ENCODE results near the gene PBRM1. TPM values are rescaled to one million over a fixed set of nuclear protein-coding genes. Genes with fewer than 3 reads are reported as not detected.

PBRM1 gene
- total RNA-seq, 1 donor from 2014 or later = 68.8 TPM

- H3K27ac Mint-ChIP-seq = no peak overlapping the region
- intact Hi-C loops (cut with micrococcal nuclease) = loop anchor here (1.0 kb wide), 2 partner anchors 9 to 10 kb away; partner anchors contain the start of genes GLT8D1 and GNL3
- no peaks in the 10 kb centered on the region for H3K9me3 Mint-ChIP-seq
- peaks cover 33% of the 10 kb centered on the region for H3K4me1 Mint-ChIP-seq (ENCODE audit: low read depth)
- peaks cover 50% of the 10 kb centered on the region for H3K36me3 Mint-ChIP-seq (ENCODE audit: low read depth)
- DNase-seq (ENCODE audit: low spot score) = no peak
- no peaks in the 10 kb centered on the region for H3K27me3 Mint-ChIP-seq (ENCODE audit: insufficient read depth)
- no peak overlapping the region for H3K4me3 Mint-ChIP-seq
These were observed 10.3 kb upstream of the PBRM1 start for GRCh38 chr3:52695798-52696671.

GRCh38 chr3:52694528-52695189 is 8.9 kb upstream of the PBRM1 start:
- Mint-ChIP-seq H3K4me3 (no peak overlapping the region), H3K27ac (peak overlapping the region; percentile 58), H3K27me3 (ENCODE audit: insufficient read depth) (no peaks in the 10 kb centered on the region), H3K4me1 (ENCODE audit: low read depth) (peaks cover 45% of the 10 kb centered on the region), H3K9me3 (no peaks in the 10 kb centered on the region), H3K36me3 (ENCODE audit: low read depth) (peaks cover 60% of the 10 kb centered on the region)
- DNase-seq (ENCODE audit: low spot score) = no peak
- intact Hi-C loops (cut with micrococcal nuclease) = loop anchor here (1.0 kb wide), 2 partner anchors 8 to 11 kb away; partner anchors contain the start of genes GLT8D1 and GNL3

GRCh38 chr3:52693071-52693470 is 7.4 kb upstream of the PBRM1 start:
- no peak for DNase-seq (ENCODE audit: low spot score)
- Mint-ChIP-seq H3K36me3 (ENCODE audit: low read depth) (peaks cover 72% of the 10 kb centered on the region), H3K27me3 (ENCODE audit: insufficient read depth) (no peaks in the 10 kb centered on the region), H3K4me3 (no peak overlapping the region), H3K9me3 (no peaks in the 10 kb centered on the region), H3K4me1 (ENCODE audit: low read depth) (peaks cover 61% of the 10 kb centered on the region), H3K27ac (peak overlapping the region; percentile 45)
- intact Hi-C loops (cut with micrococcal nuclease) = no loop called here

- H3K36me3 Mint-ChIP-seq (ENCODE audit: low read depth) = peaks cover 79% of the 10 kb centered on the region
- H3K27me3 Mint-ChIP-seq (ENCODE audit: insufficient read depth) = no peaks in the 10 kb centered on the region
- H3K27ac Mint-ChIP-seq = peak overlapping the region; percentile 36
- peaks cover 67% of the 10 kb centered on the region for H3K4me1 Mint-ChIP-seq (ENCODE audit: low read depth)
- no peaks in the 10 kb centered on the region for H3K9me3 Mint-ChIP-seq
- no peak for DNase-seq (ENCODE audit: low spot score)
- peak overlapping the region; percentile 45 for H3K4me3 Mint-ChIP-seq
- intact Hi-C loops (cut with micrococcal nuclease) = no loop called here
These were observed 4.8 kb upstream of the PBRM1 start for GRCh38 chr3:52690560-52690959.

- no peaks in the 10 kb centered on the region for H3K9me3 Mint-ChIP-seq
- peaks cover 70% of the 10 kb centered on the region for H3K36me3 Mint-ChIP-seq (ENCODE audit: low read depth)
- H3K4me1 Mint-ChIP-seq (ENCODE audit: low read depth) = peaks cover 70% of the 10 kb centered on the region
- H3K4me3 Mint-ChIP-seq = peak overlapping the region; percentile 98
- no peaks in the 10 kb centered on the region for H3K27me3 Mint-ChIP-seq (ENCODE audit: insufficient read depth)
- intact Hi-C loops (cut with micrococcal nuclease) = loop anchor here (10.0 kb wide), 3 partner anchors 414 to 704 kb away; partner anchors contain the start of genes ACY1, DUSP7 and WDR82
- no peak for DNase-seq (ENCODE audit: low spot score)
- peak overlapping the region; percentile 29 for H3K27ac Mint-ChIP-seq
These were observed 3.4 kb upstream of the PBRM1 start for GRCh38 chr3:52689151-52689550.

GRCh38 chr3:52688266-52688665 is 2.6 kb upstream of the PBRM1 start:
- peak overlapping the region; percentile 19 for H3K27ac Mint-ChIP-seq
- DNase-seq (ENCODE audit: low spot score) = no peak
- H3K27me3 Mint-ChIP-seq (ENCODE audit: insufficient read depth) = no peaks in the 10 kb centered on the region
- peaks cover 66% of the 10 kb centered on the region for H3K4me1 Mint-ChIP-seq (ENCODE audit: low read depth)
- H3K9me3 Mint-ChIP-seq = no peaks in the 10 kb centered on the region
- H3K36me3 Mint-ChIP-seq (ENCODE audit: low read depth) = peaks cover 62% of the 10 kb centered on the region
- intact Hi-C loops (cut with micrococcal nuclease) = loop anchor here (10.0 kb wide), 3 partner anchors 413 to 703 kb away; partner anchors contain the start of genes ACY1, DUSP7 and WDR82
- H3K4me3 Mint-ChIP-seq = peak overlapping the region; percentile 98

GRCh38 chr3:52685285-52685708 is 416 bp downstream of the PBRM1 start:
- no peaks in the 10 kb centered on the region for H3K9me3 Mint-ChIP-seq
- peak overlapping the region; percentile 97 for H3K27ac Mint-ChIP-seq
- peak; percentile 81 for DNase-seq (ENCODE audit: low spot score)
- peaks cover 62% of the 10 kb centered on the region for H3K36me3 Mint-ChIP-seq (ENCODE audit: low read depth)
- peaks cover 74% of the 10 kb centered on the region for H3K4me1 Mint-ChIP-seq (ENCODE audit: low read depth)
- no peaks in the 10 kb centered on the region for H3K27me3 Mint-ChIP-seq (ENCODE audit: insufficient read depth)
- H3K4me3 Mint-ChIP-seq = peak overlapping the region; percentile 92
- intact Hi-C loops (cut with micrococcal nuclease) = loop anchor here (1.0 to 10.0 kb wide), 6 partner anchors 14 to 700 kb away; partner anchors contain the start of genes ACY1, DUSP7, SPCS1 and UQCC5

GRCh38 chr3:52684184-52684583 is 1.5 kb downstream of the PBRM1 start:
- Mint-ChIP-seq H3K27me3 (ENCODE audit: insufficient read depth) (no peaks in the 10 kb centered on the region), H3K4me1 (ENCODE audit: low read depth) (peaks cover 71% of the 10 kb centered on the region), H3K9me3 (no peaks in the 10 kb centered on the region), H3K27ac (peak overlapping the region; percentile 97), H3K36me3 (ENCODE audit: low read depth) (peaks cover 63% of the 10 kb centered on the region), H3K4me3 (peak overlapping the region; percentile 92)
- DNase-seq (ENCODE audit: low spot score) = no peak
- intact Hi-C loops (cut with micrococcal nuclease) = loop anchor here (10.0 kb wide), 3 partner anchors 409 to 699 kb away; partner anchors contain the start of genes ACY1, DUSP7 and WDR82

- no peak for DNase-seq (ENCODE audit: low spot score)
- Mint-ChIP-seq H3K27ac (peak overlapping the region; percentile 40), H3K36me3 (ENCODE audit: low read depth) (peaks cover 62% of the 10 kb centered on the region), H3K4me3 (peak overlapping the region; percentile 92), H3K9me3 (no peaks in the 10 kb centered on the region), H3K27me3 (ENCODE audit: insufficient read depth) (no peaks in the 10 kb centered on the region), H3K4me1 (ENCODE audit: low read depth) (peaks cover 70% of the 10 kb centered on the region)
- intact Hi-C loops (cut with micrococcal nuclease) = loop anchor here (10.0 kb wide), 3 partner anchors 409 to 699 kb away; partner anchors contain the start of genes ACY1, DUSP7 and WDR82
These were observed 2.1 kb downstream of the PBRM1 start for GRCh38 chr3:52683611-52684010.

- peak overlapping the region; percentile 60 for H3K4me3 Mint-ChIP-seq
- H3K4me1 Mint-ChIP-seq (ENCODE audit: low read depth) = peaks cover 56% of the 10 kb centered on the region
- H3K27ac Mint-ChIP-seq = peak overlapping the region; percentile 89
- H3K36me3 Mint-ChIP-seq (ENCODE audit: low read depth) = peaks cover 56% of the 10 kb centered on the region
- no peak for DNase-seq (ENCODE audit: low spot score)
- no peaks in the 10 kb centered on the region for H3K9me3 Mint-ChIP-seq
- no peaks in the 10 kb centered on the region for H3K27me3 Mint-ChIP-seq (ENCODE audit: insufficient read depth)
- intact Hi-C loops (cut with micrococcal nuclease) = loop anchor here (10.0 kb wide), 3 partner anchors 407 to 697 kb away; partner anchors contain the start of genes ACY1, DUSP7 and WDR82
These were observed 3.7 kb downstream of the PBRM1 start for GRCh38 chr3:52682016-52682415.

GRCh38 chr3:52681596-52681995 is 4.1 kb downstream of the PBRM1 start:
- no peak for DNase-seq (ENCODE audit: low spot score)
- H3K36me3 Mint-ChIP-seq (ENCODE audit: low read depth) = peaks cover 55% of the 10 kb centered on the region
- intact Hi-C loops (cut with micrococcal nuclease) = loop anchor here (10.0 kb wide), 3 partner anchors 407 to 697 kb away; partner anchors contain the start of genes ACY1, DUSP7 and WDR82
- no peaks in the 10 kb centered on the region for H3K27me3 Mint-ChIP-seq (ENCODE audit: insufficient read depth)
- H3K4me3 Mint-ChIP-seq = peak overlapping the region; percentile 23
- H3K9me3 Mint-ChIP-seq = no peaks in the 10 kb centered on the region
- H3K4me1 Mint-ChIP-seq (ENCODE audit: low read depth) = peaks cover 51% of the 10 kb centered on the region
- H3K27ac Mint-ChIP-seq = peak overlapping the region; percentile 89

- Mint-ChIP-seq H3K4me3 (no peak overlapping the region), H3K9me3 (no peaks in the 10 kb centered on the region), H3K27ac (no peak overlapping the region), H3K27me3 (ENCODE audit: insufficient read depth) (no peaks in the 10 kb centered on the region), H3K4me1 (ENCODE audit: low read depth) (peaks cover 48% of the 10 kb centered on the region), H3K36me3 (ENCODE audit: low read depth) (peaks cover 53% of the 10 kb centered on the region)
- DNase-seq (ENCODE audit: low spot score) = no peak
- intact Hi-C loops (cut with micrococcal nuclease) = loop anchor here (10.0 kb wide), 3 partner anchors 405 to 695 kb away; partner anchors contain the start of genes ACY1, DUSP7 and WDR82
These were observed 5.9 kb downstream of the PBRM1 start for GRCh38 chr3:52679811-52680210.

Measured in activated T-helper 1 cell treated with anti-CD3 and anti-CD28 coated beads, Interleukin-12 subunit alpha, Interleukin-12 subunit beta, Interleukin-2, Interleukin-4 antibody, amounts not matched to agents 30 ng/mL and 10 ng/mL and 1 ng/mL, durations not matched to agents 14 hours and 24 hours and 36 hours (primary cell).